NT2/D1 (cell line): ENCODE results near the gene SCARB1.

Experiments
- SUZ12 ChIP-seq: IDR thresholded peaks from 2 replicates; pipeline ENCODE4 v1.6.1; 2011; ENCODE audit not compliant: insufficient read length, insufficient read depth; ENCODE audit errors: extremely low read depth
- YY1 ChIP-seq: IDR thresholded peaks from 2 replicates; pipeline ENCODE4 v1.6.1; 2011; ENCODE audit not compliant: insufficient read length, insufficient read depth
- ZNF274 ChIP-seq: IDR thresholded peaks from 2 replicates; pipeline ENCODE4 v1.6.1; 2011; ENCODE audit warnings: mild to moderate bottlenecking, low read depth, low read length

DNA sequence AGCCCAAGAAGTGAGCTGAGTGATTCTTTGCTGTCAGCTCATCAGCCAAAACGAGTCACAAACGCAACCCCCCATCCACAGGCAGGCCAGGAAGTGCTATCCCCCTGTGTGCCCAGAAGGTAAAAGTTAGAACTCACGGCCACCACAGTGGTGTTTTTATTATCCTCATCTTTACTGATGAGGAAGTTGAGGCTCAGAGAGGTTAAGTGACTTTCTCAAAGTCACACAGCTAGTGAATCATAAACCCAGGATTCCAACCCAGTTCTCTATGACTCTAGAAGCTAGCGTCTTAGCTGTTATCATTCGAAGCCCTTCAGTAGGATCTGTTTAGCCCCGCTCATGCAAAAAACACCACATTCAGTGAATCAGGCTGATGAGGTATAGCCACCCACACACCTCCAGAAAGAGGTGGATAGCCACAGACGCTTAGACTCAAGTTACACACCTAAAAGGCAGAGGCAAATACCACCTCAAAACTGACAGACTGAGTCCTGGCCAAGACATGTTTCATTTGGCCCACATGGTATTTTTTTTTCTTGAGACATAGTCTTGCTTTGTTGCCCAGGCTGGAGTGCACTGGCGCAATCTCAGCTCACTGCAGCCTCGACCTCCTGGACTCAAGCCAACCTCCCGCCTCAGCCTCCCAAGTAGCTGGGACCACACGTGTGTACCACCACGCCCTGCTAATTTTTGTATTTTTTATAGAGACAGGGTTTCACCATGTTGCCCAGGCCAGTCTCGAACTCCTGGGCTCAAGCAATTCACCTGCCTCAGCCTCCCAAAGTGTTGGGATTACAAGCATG is 100.7 kb downstream of the SCARB1 start:
- TF ChIP-seq YY1, result no peak
- TF ChIP-seq ZNF274, result no peak
- no peak for TF ChIP-seq SUZ12
